Fibroblast of skin of right quadriceps (primary cell): ENCODE data around the gene GALNT6.

Source experiments
- DNase-seq: peaks from one replicate; pipeline ENCODE4 v3.0.0-alpha.2; 2013

GALNT6 gene

DNA sequence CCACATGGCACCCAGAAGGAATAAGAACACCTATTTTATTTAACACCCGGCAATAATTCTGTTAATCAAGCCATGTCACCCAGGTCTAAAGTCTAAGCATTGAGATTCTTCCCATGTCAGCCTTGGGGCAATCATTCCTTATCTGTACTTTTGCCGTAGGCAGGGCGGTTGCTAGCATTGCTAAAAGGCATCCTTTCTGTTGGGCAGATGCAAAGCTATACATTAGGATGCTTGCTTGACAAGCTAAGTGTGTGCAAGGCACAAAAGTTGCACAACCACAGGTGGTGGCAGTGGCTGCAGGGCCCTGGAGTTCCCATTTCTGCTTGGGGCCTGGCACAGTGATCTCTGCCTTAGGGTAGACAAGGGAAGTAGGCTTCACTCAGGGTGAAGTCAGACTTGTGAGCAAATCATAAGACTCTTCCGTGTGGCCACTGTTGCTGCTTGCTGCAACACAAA is 12.5 kb upstream of the GALNT6 start:
- DNase-seq = no peak

DNA sequence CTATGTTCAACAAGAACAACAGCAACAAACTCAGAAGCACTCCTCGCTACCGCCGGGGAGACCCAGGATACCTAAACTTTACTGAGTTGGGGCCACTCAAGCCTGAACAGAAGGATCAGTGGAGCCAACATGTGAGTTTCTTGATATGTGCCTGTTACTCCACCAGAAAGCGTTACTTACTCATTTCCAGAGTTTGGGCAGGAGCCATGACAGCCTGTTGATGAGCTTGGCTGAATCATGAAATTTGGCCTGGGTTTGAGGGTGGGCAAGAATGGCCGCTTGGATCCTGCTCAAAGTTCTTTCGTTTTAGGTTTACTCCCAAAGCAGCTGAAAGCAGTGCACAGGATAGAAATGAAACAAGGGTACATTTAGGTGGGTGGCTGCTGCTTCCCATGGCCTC is 12.0 kb upstream of the GALNT6 start:
- DNase-seq = no peak

DNA sequence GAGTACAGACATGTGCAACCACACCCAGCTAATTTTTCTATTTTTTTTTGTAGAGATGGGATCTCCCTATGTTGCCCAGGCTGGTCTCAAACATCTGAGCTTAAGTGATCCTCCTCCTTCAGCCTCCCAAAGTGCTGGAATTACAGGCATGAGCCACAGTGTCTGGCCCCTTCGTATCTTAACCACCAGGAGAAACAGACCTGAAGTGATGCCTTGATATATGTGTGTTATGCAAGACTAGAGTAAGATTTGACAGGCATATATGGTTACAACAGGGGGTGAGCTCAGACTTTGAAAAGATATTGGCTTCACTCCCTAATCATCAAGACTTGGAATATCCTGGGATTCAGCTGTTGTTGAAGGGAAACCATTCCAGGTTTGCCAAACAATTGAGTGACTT is 10.7 kb upstream of the GALNT6 start:
- no peak for DNase-seq

DNA sequence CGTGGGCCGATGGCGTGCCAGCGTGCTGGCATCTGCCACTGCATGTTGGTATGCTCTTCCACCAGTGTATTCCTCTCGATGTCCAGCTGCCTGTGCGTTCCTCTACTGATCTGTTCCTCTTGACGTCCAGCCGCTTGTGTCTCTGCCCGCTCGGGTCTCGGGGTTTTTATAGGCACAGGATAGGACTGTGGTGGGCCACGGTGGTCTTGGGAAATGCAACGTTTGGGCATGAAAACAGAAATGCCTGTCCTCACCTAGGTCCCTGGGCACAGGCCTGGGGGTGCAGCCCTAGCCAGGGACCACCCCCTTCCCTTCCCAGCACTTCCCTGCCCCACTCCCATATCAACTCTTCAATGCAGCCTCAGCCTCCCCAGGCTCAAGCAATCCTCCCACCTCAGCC is 10.3 kb upstream of the GALNT6 start:
- DNase-seq = no peak

DNA sequence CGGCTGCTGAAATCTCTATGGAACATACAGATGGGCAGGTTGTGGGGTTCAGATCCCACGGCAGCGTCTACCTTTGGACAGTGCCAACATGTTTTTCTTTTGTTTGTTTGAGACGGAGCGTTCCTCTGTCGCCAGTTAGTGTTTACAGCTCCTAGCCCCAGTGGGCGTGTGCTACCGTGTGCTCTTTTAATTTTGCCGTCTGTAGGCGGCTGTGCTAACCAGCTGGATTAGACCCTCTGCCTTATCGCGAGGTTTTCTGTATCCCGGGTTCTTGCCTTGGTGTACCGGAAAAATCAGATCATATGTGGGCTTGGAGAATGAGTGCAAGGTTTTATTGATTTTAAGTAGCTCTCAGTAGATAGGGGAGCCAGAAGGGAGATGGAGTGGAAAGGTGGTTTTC is 9.8 kb upstream of the GALNT6 start:
- DNase-seq = no peak

DNA sequence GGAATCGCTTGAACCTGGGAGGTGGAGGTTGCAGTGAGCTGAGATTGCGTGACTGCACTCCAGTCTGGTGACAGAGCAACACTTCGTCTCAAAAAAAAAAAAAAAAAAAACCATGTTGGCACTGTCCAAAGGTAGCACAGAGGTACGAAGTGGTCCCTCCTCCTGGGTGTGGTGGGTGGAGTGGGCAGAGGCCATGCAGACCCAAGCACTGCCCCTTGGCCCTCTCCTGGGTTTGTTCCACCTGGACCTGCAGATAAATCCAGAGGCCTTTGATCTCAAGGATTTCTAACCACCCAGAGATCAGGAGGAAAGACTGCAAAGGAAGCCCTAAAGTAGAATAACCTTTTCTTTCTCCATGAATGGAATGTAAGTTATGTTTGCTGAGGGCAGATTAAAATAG is 8.7 kb upstream of the GALNT6 start:
- no peak for DNase-seq

DNA sequence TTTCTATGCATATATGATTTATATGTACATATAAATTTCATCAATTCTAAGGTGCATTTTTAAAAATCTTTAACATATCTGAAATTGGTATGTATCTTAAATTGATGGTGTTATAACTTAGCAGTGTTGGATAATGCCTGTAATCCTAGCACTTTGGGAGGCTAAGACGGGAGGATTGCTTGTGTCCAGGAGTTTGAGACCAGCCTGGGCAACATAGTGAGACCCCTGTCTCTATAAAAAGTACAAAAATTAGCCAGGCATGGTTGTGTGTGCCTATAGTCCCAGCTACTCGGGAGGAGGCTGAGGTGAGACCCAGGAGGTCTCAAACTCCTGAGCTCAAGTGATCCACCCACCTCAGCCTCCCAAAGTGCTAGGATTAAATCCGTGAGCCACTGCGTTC is 6.5 kb upstream of the GALNT6 start:
- DNase-seq = no peak

DNA sequence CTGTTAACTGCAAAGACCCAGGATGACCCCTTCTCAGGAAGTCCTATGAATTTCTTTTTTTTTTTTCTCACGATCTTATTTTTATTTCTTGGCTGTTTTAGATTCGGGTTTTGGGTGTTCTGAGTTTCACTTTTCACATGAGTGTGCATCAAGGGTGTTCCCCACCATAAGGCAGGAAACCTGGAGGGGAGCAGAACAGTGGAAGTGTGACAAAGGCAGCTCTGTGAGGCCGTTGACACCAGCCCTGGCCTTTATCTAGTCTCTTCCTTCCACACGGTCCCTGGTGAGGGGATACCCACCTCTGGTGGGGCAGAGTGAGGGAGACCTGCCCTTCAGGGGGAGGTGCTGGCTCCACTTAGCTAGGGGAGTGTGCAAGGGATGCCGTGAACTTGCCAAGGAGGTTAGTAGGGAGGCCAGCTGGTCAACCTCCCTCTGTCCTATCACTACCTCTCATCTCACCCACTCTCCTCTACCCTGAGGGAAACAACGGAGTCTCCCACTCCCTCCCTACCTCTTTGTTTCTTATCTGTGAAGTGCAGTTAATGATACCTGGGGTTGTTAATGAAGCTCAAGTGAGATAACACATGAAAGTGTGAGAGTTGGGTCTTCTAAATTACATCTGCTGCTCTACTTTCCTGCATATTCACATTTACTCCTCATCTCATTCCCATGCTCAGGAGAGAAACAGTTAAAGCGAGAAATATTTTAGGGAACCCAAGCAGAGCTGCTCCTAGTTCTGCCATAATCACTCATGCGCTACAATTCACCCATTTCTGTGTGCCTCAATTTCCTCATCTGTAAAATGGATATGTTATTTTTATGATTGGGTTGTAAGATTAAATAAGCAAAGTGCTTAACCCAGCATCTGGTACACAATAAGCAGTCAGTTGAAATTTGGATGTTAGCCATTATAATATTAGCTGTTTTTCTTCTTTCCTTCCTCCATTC is 4.4 kb upstream of the GALNT6 start:
- no peak for DNase-seq

DNA sequence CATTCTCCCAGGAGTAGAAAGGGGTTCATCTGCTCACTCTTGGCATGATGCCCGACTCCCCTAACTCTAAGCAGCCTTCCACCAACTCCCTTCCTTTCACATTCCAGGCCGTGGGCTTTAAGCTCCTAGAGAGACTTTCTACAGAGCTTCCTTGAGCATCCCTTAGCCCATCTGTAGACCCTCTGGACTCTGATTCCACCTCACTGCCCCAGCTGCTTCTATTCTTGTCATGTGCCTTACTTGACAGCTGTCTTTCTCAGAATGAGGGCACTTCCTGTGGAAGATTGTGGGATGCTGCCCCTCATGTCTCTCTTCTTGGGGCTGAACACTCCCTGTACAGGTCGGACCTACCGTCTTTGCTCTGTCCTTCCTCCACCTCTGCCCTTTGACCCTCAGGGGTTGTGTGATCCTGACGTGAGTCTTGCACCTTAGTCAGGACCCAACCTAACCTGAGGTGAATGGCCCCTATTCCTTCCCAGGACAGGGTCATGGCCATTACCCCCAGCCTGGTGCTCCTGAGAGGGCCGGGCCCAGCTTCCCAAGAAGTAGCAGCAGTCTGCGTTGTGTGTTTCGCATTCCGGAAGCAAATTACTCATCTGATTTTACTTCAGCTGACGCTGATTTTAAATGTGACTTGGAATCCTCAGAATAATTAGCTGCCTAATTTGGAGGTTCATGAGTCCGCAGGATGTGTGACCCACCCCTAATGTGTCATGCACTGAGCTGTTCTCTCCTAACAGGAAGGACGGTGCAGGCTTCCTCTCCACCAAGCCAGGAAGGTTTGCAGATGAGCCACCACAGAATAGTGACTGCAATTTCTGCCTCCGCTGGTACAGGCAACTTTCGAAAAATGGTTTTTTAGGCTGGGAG is 2.7 kb upstream of the GALNT6 start:
- peak; percentile 98 for DNase-seq

DNA sequence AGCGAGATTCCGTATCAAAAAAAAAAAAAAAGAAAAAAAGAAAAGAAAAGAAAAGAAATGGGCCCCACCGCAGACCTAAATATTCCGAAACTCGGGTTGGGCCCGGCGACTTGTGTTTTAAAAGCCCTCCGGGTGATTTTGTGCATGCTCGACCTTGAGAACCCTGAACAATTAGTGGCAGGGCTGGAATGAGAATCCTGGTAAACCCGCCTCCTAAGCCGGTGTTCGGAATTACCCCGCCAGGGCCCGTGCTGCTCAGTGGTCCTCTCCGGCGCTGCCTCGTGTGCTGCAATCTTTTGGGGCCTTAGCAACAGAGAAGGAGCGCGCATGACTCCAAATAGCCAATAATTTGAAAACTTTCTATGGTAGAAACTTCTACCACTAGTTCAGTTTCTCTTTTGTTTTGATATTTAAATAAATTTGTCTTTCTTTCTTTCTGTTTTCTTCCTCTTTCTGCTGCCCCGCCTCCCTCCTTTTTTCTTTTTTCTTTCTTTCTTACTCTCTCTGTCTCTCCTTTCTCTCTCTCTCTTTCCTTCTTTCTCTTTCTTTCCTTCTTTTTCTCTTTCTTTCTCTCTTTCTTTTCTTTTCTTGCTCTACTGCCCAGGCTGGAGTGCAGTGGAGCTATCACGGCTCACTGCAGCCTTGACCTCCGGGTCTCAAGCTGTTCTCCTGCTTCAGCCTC is 1.5 kb upstream of the GALNT6 start:
- peak; percentile 64 for DNase-seq

DNA sequence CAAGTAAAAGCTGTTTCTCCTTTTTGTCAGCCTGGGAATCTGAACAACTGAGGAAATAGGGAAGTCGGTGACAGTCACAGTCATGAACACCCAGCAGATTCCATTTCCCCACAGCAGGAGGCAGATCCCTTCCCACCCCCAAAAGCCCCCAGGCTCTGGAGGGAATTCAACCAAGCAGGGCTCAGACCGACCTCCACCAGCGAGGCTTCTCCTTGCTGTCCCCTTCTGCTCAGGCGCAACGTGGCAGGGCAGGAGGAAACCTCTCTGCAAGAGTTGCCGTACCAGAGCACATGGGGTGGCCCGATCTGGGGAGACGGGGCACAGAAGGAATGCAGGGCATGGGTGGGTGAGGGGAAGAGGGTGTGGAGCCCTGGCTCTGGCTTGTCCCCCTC is 319 bp downstream of the GALNT6 start:
- DNase-seq = peak; percentile 47

DNA sequence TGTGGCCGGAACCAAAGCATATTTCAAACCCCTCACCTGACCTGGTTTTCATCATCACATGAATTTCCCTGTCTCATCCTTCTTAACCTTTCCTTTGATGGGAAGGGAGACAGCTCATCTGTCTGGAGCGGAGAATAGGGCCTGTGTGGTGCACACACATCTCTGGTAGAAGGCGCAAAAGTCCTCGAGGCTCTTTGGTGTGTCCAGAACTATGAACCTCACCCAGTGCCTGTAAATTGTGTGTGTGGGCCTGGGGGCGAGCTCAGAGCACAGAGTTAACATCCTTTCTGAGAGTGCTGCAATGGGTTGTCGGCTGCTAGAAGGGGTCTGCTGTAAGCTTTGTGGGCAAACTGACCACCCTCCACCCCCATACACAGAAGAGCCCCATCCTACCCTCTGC is 749 bp downstream of the GALNT6 start:
- no peak for DNase-seq

DNA sequence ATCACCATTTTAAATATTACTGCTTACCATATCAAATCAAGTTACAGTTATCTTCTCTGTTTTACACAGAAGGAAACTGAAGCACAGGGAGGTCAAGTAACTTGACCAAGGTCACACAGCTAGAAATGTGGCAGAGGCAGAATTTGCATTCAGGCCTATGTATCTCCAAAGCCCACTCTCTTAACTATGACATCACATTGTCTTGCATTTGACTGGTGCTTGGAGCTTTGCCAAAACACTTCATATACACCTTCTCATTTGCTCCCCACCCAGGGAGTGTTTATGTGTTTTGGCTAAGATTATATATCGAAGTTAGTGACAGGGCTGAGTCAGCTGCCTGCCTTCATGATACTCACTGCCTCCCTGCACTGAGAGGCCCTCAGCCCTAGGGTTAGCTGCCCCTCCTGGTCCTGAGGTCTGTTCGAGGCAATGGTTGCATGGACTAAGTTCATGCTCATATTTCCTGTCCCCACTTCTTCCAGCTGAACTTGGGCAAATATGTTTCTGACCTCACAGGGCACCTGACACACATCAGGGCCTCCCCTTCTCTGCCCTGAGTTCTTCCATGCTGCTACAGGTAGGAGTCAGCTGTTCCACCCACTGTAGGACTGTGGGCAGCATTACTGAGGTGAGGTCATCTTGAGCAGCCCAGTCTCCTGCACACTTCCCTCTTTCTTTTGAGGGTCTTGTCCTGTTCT is 1.8 kb downstream of the GALNT6 start:
- DNase-seq = peak; percentile 77

DNA sequence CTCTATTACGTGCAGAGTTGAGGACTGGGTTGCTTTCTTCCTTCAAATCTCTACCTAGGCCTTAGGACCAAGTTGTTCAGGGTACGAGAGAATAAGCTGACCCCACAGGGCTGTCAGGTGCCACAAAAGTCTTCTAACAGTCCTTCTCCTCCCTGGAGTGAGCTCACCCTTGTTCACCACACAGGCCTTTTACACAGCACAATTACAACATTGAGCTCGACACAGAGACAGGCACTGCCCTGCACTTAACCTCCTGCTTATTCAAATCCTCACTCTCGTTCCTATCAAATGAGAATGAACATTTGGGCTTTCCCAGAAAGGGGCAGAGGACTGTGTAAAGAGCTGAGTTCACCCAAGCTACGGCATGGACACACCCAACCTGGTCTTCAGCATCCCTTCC is 2.4 kb downstream of the GALNT6 start:
- DNase-seq = no peak

DNA sequence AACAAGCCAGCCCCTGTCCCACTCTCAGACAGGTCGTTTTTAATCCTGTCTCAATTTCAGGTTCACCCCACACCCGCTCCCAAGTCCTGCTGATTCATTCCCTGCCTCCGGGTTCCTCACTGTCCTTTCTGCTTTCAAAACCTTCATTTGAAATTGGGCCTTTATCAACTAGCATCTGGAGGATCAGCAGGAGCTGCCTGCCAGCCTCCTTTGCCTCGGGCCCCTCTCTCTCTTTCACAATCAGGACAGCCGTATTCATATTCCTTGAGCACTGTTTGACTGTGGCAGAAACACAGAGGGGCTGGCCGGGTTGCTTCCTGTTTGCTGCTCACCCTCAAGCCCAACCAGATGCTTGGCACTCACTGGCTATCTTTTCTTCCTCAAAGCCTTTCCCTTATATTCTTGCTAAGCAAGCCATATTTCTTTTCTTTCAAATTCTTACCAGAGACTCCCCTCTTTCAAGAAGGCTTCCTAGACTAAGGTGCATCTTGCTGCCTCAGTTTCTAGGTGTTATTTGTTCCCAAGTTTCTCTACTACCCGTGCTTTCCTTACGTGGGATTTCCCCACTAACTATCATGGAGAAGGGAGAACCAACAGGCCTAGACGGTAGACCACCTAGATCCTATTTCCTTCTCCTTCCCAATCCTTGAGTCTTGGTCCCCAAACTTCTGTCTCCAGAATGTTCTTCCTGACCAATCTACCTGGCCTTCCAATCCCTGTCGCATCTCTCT is 3.0 kb downstream of the GALNT6 start:
- DNase-seq = peak; percentile 66

DNA sequence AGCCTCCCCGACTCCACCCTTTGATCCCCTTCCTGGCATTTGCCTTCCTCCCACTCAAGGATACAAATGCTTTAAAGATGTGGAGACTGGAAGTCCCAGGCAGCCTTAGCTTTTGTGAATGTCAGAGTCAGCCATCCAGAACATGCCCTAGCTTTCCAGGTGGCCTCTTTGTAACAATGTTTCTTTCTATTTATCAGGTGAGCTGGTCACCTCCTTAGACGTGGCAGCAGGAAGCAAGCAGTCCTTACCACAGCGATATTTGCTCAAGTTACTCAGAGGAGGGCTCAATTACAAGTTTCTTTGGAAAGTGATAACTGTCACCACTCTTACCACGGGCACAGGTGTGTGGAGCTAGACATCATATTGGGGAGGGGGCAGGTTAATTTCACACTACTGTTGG is 4.9 kb downstream of the GALNT6 start:
- no peak for DNase-seq

DNA sequence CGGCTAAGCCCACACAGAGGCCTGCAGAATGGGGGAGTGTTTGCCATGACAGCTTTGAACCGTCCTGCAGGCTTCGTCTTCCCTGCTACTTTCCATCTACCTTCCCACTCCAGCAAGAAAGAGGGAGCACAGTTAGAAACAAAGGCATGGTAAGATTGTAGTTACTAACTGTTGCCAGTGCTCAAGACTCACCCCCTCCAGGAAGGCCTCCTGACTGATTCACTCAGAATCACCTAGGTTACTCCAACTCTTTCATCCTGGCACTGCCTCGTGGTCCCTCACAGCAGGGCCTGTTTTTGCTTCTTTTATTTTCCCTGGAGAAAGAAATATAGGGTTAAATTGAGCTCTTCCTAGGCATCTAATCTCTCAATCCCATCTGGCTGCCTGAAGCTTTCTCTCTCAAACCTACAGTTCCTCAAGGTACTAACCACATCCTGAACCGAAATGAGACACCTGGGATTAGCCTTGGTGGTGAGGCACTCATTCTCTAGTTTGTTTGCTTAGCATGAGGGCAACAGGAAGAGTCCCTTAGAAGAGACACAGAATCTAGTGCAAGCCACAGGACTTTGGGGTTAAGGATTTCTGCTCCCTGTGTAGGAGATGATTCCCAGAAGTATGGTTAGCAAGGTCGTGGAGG is 7.8 kb downstream of the GALNT6 start:
- no peak for DNase-seq

DNA sequence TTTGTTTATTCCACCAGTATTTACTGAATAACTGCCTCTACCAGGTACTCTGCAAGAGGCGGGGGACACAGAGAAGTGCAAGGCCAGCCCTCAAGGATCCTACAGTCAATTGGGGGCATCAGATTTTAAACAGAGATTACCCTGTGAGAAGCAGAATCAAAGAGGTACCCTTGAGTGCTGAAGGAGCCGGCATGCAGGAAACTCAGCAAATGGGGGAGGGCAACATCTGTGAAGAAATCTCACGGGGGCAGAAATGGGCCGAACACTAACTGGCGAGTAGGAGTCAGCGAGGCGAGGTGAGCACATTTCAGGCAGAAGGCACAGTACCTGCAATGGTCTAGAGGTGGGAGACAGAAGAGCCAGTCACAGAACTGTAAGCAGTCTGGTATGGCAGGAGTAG is 9.0 kb downstream of the GALNT6 start:
- no peak for DNase-seq

DNA sequence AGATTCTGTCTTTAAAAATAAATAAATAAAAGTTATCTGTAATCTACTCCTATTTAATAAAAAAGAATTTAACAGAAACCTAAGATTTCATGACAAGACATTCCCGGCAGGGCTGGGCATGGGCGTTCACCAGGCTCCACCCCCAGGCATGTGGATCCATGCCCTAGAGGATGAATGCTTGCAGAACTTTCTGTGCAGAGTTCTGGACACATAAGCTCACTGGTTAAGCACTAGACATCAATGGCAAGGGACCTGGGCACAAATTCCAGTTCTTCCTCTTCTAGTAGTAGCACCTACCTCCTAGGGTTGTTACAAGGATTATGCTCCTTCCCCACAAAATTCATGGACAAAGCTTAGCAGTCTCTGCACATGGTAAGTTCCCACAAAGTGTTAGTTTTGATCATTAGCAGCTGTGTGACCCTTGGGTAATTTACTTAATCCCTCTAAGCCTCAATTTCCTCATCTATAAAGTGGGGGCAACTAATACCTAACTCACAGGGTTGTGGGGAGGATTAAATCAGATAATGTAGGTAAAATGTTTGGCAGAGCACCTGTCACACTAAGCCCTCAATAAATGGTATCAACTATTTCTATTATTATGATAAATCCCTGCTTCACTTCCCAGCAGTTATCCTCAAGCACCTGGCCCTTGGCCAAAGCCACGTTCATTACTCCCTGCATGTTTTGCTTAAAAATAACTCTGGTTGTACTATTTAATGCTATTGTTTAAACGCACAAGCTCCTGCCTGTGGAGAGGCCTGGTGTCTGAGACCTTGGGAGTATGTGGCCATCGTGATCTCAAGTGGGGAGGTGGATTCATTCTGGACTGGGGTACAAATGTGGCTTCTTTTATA is 9.8 kb downstream of the GALNT6 start:
- peak; percentile 44 for DNase-seq

DNA sequence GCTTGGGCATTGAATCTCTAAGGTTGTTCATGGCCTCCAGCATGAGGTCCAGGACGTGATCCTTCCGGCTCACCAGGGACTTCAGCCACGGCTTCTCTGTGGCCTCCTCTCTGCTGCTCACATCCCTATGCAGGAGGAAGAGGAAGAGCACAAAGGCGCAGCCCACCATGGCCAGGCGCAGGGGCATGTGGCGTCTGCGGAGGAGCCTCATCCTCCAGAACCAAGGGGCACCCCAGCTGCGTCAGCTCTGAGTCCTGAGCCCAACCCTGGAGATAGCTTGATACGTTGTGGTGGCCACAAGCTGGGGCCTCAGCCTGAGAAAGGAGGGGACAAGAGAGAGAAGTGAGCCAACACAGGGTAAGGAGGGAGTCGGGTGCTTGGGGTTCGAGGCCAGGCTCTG is 11.6 kb downstream of the GALNT6 start:
- DNase-seq = no peak
